GM21619 (cell line): ENCODE results near the gene AIG1.
"Not testable (repeated sequence)": the region's sequence is repeated elsewhere in the genome, so short reads cannot be mapped to it uniquely, and the experiment has no call there.

Experiments used
- ATAC-seq: cut with Tn5 transposase; IDR thresholded peaks from one replicate; pipeline ENCODE4 v1.9.1; 2021; ENCODE audit not compliant: unreplicated experiment

AIG1 gene

DNA sequence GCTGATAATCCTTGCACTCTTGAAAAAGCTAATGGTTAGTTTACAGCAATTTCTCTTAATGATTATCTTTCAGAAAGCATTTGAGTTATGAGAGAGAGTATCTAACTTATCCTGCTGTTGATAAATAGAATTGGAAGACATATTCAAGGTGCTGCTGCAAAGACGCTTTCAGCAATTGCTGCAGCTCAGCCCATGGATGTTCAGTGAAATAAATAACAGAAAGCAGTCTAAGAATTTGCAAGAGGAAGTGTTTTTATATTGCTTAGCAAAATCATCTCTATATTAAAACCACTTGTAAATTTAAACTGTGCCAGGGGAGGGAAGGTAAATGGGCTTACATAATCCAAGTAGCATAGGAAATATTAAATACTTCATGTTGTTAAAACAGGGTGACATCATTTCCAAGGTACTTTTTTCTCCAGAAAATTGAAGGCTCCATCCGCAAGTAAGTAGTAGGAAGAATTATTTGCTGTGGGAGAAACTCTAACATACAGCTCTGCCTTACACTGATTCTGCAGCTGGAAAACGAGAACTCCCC lies 201.3 kb downstream of the AIG1 start:
- no peak for ATAC-seq

DNA sequence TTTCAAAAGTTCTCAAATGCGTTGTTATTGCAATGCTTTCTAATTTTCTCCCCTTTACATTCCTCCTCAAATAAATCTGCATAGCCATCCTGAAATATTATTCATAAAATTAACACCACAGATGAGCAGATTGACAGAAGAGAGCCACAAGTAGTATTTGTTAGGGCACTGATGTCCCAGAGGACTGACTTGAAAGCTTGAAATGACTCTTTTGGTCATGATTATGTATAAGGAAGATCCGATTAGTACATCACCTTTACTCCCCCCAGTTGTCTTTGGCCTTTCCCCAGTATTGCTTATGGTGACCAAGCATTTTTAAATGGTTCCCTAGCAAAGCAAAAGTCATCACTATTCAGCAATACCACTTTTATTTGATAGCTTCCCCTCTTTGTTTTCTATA lies 202.2 kb downstream of the AIG1 start:
- ATAC-seq: peak; percentile 92

DNA sequence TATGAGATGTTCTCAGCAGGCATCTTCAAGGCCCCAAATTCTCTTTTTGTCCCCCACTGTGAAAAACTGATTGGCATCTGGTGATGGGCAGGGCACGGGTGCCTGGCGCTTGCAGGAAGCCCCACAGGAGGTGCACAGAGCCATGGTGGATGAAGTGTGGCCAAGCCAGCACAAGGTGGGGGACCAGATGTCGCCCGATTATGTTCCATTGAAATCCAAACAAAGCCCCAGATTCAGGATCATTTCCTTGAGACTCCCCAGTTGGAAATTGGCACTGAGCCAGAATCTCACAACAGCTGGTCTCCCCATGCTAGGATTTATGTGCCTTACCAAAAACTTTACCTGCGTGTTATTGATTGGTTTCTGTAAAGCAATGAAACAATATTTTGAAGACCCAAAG lies 203.7 kb downstream of the AIG1 start:
- ATAC-seq: no peak

DNA sequence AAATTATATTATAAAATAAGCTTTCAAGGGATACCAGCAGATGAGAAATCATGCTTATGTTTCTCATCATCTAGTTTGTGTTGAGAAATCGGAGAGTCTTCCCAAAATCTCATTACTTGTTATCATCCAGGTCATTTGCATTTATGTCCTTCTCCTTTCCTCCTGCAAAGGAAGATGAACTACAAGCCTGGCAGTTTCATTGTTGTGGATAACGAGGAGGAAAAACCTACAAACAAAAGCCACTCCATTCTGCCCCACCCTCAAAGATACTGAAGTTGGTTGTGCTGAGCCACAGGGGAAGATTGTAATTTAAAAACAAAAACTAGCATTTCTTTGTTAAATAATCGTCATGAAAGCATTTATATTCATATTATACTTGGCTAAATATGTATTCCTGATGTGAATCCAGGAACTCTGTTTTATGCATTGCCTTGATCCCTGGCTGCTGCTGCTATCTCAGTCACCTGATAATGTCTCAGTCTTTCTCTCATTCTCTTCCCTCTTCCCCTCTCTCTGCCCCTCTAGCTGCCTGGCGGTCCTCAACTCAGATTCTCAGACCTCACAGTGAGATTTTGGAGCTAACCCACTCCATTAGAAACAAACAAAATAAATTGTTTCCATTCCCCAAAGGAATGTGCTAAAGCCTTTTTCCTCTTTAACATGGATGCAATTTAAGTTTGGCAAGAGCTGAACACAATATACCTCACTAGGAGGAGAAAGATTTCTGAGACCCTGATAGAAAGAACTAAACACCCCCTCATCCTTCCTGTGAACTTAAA lies 204.5 kb downstream of the AIG1 start:
- no peak for ATAC-seq

DNA sequence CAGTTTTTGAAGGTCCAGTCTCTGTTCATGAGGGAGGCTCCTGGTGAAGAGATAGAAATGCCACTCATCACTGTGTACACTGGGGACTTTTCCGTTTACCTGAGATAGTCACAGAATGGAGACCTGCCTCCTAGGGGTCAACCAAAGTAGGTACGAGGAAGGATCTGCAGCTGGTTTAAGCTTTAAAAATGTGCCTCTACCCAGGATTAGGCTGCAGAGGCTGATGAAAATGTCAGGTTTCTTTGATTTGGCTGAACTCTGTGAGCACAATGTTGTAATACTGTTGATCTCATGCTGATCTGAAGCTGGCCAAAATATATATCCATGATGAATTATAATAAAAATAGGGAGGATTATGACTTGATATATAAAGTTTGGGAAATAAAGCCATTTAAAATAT lies 207.1 kb downstream of the AIG1 start:
- no peak for ATAC-seq

DNA sequence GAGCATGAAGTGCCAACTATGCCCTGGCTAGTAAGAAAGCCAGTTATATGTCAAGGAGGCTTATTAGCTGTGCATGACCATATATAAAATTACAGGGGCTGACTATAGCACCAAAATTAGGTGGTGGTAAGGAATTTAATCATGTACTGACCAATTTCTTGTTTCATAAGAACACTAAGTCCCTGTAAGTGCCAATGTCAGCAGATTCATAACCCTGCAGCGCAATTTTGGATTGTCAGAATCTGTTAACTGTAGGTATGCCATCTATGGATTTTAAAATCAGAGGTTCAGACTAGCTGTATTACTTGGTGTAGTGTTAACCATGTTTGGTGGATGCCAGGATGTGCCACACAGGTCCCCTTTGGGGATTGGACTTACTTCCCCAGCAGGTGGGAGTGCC lies 207.8 kb downstream of the AIG1 start:
- no peak for ATAC-seq

DNA sequence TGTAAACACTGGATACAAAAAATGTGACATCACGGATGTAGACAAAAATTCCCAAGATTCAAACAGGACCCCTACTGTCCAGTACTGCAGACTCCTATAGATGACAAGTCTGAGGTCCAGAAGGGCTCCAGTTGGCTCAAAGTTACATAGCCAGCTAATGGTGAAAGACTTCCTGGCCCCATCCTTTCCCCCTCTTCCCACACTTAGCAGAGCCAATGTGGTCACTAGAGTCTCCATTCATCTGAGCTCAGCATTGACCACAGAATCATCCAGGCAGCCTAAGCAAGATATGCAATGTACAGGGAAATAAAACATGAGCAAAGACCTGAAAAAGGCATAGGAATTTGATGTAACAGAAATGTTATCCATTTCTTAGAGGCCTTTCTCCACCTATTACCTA lies 209.3 kb downstream of the AIG1 start:
- ATAC-seq: no peak

DNA sequence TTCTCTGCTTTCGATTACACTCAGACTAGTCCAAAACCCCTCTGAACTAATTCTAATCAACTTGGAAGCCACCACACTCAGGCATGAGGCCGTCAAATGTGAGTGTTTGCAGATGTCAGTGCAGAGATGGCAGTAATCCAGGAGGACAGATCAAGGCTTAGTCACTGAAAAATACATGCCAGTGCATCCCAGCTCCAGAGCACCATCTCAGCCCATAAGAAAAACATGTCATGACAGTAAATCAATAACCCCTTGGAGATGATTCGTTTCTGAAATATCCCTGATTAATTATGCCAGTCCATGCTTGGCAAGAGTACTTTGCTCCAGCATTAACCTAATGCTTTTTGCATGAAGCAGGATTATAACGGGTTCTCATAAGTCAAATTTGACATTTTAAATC lies 210.3 kb downstream of the AIG1 start:
- ATAC-seq: no peak

DNA sequence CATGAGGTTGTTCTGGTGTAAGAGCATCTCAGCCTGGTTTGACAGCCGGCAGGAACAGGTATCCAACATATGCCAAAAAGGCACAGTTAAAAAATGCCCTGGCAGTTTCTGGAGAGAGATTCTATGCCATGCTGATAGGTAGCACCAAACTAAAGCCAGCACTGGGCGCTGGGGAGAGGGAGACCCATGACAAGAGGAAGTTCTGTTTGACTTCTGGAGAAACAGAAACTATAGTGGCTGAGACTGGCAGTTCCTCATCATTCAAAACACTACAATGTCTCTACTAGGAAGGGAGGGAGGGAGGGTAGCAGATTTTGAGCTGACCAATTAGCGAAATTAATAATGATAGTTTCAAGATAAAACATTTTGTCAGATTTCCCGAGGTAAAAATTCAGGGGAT lies 215.7 kb downstream of the AIG1 start:
- ATAC-seq: peak; percentile 99

DNA sequence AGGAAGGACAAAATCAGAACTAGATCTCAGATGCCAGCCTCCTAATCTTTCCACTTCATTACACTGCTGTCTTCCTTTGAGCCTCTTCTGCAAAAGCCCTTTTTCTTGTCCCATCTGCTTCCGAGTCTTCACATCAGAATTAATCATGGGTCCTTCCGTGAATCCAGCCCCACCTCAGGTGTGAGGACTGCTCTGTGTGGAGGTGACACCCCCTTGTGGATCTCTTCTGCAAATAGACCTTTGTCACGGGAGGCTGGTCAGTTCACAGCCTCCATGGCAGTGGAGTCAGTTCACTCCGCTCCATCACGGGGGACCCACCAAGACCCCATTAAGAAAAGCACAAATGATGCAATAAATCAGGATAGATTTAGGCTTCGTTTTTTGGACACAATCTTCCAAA lies 218.7 kb downstream of the AIG1 start:
- ATAC-seq: no peak

DNA sequence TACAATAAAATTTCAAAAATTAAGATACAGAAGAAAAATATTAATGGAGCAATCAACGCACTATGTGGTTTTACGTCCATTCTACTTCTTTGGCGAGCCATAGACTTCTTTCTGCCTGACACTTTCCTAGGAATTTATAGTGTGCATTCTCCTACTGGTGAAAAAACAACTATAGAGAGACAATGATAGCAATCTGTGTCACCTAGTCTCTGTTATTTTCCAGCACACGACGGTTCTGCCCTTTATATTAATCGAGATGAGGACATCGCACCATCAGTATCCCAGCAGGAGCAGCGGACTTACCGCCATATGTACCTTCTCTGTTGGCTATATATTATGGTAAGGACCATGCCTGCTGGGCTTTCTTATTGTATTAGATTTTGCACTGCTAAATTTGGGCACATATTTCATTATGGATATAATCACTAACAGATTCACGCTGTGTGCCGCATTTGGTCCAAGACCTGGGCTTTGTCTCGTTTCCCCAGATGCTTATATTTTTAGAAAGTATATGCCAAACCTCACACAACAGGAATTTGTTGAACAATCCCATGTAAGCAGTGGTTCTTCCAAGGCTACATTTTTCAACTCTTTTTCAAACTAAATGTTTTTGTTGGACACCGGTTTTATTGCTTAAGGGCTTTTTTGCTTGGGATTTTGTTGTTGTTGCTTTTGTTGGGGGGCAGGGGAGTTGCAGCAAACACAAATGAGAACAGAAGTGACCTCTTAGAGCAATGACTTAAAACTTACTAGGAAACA lies 223.4 kb downstream of the AIG1 start:
- no peak for ATAC-seq

DNA sequence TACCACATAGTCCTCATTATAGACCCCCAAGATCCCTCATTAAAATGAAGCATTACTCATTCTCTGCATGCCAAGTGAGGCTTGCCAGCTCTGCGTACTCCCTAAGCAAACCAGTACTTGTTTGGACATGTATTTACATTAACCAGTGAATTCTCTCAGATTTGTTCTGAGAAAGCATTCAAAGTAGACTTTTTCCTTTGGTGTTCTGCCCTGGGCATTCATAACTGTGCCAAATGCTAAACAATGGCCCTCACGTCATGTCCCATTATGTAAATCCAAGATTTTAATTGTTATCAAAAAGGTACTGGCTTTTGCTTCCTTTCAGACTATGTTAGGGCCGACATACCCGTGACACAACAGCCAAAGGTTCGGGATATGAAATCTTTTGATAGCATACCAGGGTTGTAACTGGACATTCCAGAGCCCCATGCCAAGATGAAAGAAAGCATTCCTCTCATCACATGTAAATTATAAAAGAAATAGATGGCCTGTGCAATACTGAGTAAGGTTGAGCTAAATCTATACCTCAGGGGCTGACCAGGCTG lies 225.6 kb downstream of the AIG1 start:
- no peak for ATAC-seq

DNA sequence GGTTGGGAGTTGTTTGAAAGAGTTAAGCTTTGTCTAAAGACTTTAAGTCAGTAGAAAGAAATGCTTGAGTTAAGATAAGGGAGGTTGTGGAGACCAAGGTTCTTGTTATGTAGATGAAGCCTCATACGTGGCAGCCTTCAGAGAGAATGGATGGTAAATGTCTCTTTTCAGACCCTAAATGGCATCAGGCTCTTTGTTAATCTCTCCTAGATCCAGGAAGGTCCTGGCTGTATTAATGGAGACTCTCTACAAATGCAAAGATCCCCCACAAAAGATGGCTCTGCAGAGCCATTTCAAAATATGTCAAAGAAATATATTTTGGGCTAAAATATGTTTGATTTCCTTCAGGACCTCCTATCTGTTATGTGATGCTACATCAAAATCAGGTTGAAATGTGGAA lies 228.2 kb downstream of the AIG1 start:
- ATAC-seq: no peak

DNA sequence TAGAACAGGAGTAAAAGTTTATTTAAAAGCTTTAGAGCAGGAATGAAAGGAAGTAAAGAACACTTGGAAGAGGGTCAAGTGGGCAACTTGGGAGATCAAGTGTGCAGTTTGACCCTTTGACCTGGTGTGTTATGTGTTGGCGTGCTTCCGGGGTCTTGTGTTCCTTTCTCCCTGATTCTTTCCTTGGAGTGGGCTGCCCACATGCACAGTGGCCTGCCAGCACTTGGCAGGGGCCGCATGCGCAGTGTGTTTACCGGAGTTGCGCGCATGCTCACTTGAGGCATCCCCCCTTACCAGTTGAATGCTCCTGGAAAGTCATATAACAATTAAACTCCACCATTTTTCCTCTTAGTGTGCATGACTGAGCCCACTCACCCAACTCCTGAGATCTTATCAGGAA lies 229.5 kb downstream of the AIG1 start:
- no peak for ATAC-seq

DNA sequence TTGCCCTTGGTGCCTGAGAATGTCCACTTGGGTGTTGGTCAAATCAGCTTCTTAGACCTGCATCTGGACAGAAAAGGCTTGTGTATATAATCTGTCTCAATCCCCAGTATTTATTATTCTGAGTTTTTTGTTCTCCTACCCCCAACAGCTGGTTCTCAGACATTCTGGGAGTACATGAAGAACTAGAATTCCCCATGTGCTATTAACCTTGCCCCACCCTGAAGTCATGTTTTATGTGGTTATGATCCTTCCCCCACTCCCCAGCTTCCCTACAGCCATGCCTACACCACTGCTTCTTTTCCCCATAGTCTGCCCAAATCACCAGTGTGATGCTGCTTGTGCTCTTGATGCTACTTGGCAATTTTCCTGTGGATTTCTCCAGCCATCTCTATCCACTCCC lies 232.8 kb downstream of the AIG1 start:
- no peak for ATAC-seq

DNA sequence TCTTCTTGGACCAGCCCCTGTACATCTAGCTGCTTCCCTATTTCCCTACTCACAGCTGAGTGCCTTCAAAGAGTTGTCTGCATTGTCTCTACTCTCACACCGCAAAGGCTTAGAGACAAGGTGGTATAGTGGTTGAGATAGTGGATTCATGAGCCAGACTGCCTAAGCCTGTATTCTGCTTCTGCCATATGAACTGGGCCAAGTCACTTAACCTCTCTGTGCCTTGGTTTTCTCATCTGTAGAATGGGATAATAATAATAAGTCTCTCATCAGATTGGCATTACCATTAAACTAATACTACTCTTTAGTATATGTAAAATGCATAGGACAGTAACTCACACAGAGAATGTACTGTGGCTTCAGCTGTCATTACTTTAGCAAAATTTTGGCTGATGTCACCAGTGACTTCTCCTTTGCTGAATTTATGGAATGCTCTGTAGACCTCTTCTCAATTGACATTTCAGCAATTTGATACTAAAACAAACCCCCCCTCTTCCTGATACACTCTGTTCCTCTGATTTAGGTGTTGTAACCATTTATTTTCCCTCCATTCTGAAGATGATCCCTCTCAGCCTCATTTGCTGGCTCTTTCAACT lies 233.7 kb downstream of the AIG1 start:
- ATAC-seq: no peak

DNA sequence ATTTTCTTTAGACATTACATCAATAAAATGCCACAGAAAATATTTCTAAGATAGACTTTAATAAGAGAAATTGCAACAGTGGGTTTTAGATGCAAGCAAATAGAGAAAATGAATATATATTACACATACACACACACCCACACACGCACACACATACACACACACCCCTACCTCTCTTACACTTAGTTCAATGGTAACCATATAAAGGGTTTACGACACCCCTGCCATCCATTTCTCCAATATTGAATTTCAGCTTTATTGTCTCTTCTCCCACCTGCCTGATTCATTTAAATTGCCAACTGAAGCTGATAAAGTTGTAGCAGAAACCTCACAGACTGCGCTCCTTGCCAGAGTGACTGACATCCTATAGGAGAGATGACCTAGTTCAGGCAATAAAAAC lies 235.2 kb downstream of the AIG1 start:
- ATAC-seq: no peak

DNA sequence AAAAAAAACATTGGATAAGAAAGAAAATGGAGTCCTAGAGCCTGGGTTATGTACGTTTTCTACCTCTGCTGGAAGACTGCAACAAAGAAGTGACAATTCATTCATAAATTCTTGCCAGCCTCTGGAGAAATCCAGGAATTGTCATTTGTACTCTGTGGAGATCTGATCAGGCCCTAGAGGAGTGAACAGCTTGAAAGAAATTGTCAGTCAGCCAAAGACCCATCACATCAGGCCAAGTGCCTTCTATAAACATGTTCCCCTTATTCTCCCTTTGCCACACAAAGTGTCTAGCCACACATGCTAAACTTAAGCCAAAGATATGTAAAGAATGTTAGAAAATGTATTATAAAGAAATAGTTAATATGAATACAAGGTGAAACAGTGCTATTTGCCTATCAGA lies 237.4 kb downstream of the AIG1 start:
- ATAC-seq: no peak

DNA sequence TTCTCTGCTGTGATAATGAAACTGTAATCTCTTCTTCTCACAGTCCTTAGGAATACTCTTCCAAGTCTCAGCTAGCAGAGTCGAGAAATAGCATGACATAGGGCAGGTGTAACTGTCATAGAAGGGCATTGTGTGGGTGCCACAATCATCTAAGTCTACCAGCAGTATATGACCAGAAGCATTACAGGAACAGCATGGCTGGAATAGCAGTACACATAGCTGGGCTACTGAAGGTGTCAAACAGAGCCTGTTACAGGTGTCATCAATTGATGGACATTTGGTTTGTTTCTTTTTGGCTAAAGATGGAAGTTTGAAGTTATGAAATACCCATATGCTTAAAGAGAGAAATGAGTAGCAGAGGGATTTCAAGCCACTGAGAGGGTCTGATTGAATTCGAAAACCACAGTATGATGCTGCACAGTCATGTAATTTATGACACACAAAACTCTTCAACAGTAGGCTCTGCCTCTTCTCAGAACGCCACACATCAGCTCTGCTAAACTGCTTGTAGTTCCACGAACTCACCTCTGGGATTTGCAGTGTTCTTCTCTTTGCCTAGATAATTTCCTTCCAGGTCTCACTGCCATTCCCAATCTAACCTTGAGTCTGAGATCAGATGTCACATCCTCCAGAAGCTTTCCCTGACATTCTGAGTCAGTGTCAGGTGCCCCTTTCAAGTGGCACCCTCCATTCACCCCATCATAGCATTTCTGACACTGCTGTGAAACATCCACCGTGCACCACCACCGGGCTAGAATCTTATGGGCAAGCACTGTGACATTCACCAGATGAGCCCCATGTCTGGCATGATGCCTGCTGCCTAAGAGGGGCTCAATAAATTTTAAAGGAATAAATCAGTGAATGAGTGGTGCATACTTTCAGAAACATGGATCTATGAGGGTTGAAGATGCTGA lies 238.8 kb downstream of the AIG1 start:
- ATAC-seq: peak; percentile 85

DNA sequence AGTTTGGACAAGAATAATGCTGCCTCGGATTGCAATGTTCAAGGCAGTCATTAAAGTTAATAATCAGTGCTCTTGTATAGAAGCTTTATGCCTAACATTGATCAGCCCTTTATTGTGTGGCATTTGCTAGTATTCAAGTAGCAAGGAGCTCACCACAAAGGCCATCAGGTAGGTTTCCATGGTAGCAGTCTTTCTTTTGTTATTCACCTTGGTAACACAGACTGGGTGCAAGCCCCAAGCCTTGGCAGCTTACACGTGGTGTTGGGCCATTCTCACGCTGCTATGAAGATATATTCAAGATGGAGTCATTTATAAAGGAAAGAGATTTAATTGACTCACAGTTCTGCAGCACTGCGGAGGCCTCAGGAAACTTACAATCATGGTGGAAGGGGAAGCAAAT lies 240.5 kb downstream of the AIG1 start:
- no peak for ATAC-seq

DNA sequence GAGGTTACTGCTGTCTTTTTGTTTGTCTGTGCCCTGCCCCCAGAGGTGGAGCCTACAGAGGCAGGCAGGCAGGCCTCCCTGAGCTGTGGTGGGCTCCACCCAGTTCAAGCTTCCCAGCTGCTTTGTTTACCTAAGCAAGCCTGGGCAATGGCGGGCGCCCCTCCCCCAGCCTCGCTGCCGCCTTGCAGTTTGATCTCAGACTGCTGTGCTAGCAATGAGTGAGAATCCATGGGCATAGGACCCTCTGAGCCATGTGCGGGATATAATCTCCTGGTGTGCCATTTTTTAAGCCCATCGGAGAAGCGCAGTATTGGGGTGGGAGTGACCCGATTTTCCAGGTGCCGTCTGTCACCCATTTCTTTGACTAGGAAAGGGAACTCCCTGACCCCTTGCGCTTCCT lies 247.1 kb downstream of the AIG1 start:
- ATAC-seq: not testable (repeated sequence)
